Upper lobe of left lung (tissue), 6 donors: ENCODE data around the gene GTF2A2. TPM values are rescaled to one million over a fixed set of nuclear protein-coding genes. Genes with fewer than 3 reads are reported as not detected.
A peak's percentile ranks its signal among the peaks of the same experiment; 100 is the strongest.

Experiments
- ATAC-seq, 2 donors: fragments of 200-7000 bp; cut with Tn5 transposase; one replicate each; pipeline ENCODE4 v1.9.1; 2022; ENCODE audit warnings: mild to moderate bottlenecking in 2 of 2, moderate library complexity in 2 of 2; ENCODE audit not compliant: low FRiP score in 2 of 2
- DNase-seq, 2 donors: peaks; one replicate each; pipeline ENCODE4 v3.0.0-alpha.2; 2019 to 2020
- H3K27ac ChIP-seq, 4 donors: fragments of 200-600 bp; sonication (generic); one replicate each; pipeline ENCODE4 v1.5.1; 2016 to 2019
- H3K27me3 ChIP-seq, 4 donors: fragments of 200-600 bp; sonication (generic); one replicate each; pipeline ENCODE4 v1.5.1; 2017 to 2019
- H3K36me3 ChIP-seq, 4 donors: fragments of 200-600 bp; sonication (generic); one replicate each; pipeline ENCODE4 v1.5.1; 2016 to 2019
- H3K4me1 ChIP-seq, 4 donors: fragments of 200-600 bp; sonication (generic); one replicate each; pipeline ENCODE4 v1.5.1; 2018 to 2019
- H3K4me3 ChIP-seq, 4 donors: fragments of 200-600 bp; sonication (generic); one replicate each; pipeline ENCODE4 v1.5.1; 2017 to 2019; ENCODE audit warnings: mild to moderate bottlenecking in 2 of 4, moderate library complexity in 1 of 4
- H3K9me3 ChIP-seq, 4 donors: fragments of 200-600 bp; sonication (generic); one replicate each; pipeline ENCODE4 v1.5.1; 2018 to 2019
- EP300 ChIP-seq, 4 donors: sonication (generic); formaldehyde crosslinking; IDR thresholded peaks; one replicate each; pipeline ENCODE4 v1.5.1; 2017; ENCODE audit warnings: antibody characterized with exemption in 4 of 4, control low read depth in 2 of 4
- POLR2A ChIP-seq, 4 donors: fragments of 450-650 bp; IDR thresholded peaks; one replicate each; pipeline ENCODE4 v1.5.1; 2016 to 2017; ENCODE audit warnings: antibody characterized with exemption in 4 of 4, mild to moderate bottlenecking in 2 of 4
- POLR2AphosphoS5 ChIP-seq, 2 donors: sonication (generic); formaldehyde crosslinking; IDR thresholded peaks; one replicate each; pipeline ENCODE4 v1.5.1; 2017; ENCODE audit warnings: antibody characterized with exemption in 2 of 2
- WGBS, 2 donors: methylation state at CpG; one replicate each; pipeline ENCODE4 v1.1.5; 2017 to 2018; 5-methylcytosine and 5-hydroxymethylcytosine counted together
- total RNA-seq, 6 donors: library from RNA; depleted of rRNA in 4 of 6; stranded (reverse); fragments of >200 nt in 4 of 6; gene quantifications; one replicate each; pipeline versions ENCODE4 v1.1.0 to v1.2.1, GENCODE V29; 2016 to 2021
- TF ChIP-seq, protein P1 (sequence below), 6 experiments: fragments of 450-650 bp in 4 of 6; fragments of 200-600 bp in 2 of 6; sonication (generic) in 2 of 6; IDR thresholded peaks; one replicate each; pipeline ENCODE4 v1.5.1; 2016 to 2019; ENCODE audit warnings: antibody characterized with exemption in 6 of 6
- donor health status: DM: no; HTN: no; CAD: no; lungs with moderate emphysema.
- donor health status: DM: no; HTN: yes; CAD: no; lungs with severe emphysema.

GTF2A2 gene
- total RNA-seq, 6 donors from 2014 or later, result 5.5 to 80.1 (median 30.2) TPM

DNA sequence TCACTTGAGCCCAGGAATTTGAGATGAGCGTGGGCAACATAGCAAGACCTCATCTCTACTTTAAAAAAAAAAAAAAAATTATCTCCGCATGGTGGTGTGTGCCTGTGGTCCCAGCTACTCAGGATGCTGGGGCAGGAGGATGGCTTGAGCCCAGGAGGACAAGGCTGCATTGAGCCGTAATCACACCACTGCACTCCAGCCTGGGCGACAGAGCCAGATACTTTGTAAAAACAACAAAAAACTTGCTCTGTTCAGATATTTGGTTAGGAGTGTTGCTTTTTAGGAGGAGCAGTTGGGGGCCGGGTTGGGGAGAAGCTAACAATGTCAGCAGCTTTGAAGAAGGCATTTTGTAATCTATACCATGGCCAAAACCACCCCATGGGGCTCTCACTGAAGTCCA, 41.7 kb downstream of the GTF2A2 start:
- no peaks in the 10 kb centered on the region for H3K27me3 ChIP-seq
- no peak overlapping the region for H3K27ac ChIP-seq
- no peak for DNase-seq
- 90 to 92% methylated on average over 5 of the region's 5 CpGs for WGBS, 2 donors
- H3K36me3 ChIP-seq, result no peaks in the 10 kb centered on the region
- H3K9me3 ChIP-seq, result no peaks in the 10 kb centered on the region
- TF ChIP-seq POLR2A (IDR thresholded peaks at IDR 0.05) (no peak), EP300 (IDR thresholded peaks at IDR 0.05) (no peak), POLR2AphosphoS5 (IDR thresholded peaks at IDR 0.05) (no peak)
- TF ChIP-seq, protein P1, sequence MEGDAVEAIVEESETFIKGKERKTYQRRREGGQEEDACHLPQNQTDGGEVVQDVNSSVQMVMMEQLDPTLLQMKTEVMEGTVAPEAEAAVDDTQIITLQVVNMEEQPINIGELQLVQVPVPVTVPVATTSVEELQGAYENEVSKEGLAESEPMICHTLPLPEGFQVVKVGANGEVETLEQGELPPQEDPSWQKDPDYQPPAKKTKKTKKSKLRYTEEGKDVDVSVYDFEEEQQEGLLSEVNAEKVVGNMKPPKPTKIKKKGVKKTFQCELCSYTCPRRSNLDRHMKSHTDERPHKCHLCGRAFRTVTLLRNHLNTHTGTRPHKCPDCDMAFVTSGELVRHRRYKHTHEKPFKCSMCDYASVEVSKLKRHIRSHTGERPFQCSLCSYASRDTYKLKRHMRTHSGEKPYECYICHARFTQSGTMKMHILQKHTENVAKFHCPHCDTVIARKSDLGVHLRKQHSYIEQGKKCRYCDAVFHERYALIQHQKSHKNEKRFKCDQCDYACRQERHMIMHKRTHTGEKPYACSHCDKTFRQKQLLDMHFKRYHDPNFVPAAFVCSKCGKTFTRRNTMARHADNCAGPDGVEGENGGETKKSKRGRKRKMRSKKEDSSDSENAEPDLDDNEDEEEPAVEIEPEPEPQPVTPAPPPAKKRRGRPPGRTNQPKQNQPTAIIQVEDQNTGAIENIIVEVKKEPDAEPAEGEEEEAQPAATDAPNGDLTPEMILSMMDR (IDR thresholded peaks at IDR 0.05), result no peak
- ATAC-seq, result no peak
- peaks cover 0 to 5% (median 0%) of the 10 kb centered on the region in 4 donors for H3K4me1 ChIP-seq
- no peak overlapping the region for H3K4me3 ChIP-seq

DNA sequence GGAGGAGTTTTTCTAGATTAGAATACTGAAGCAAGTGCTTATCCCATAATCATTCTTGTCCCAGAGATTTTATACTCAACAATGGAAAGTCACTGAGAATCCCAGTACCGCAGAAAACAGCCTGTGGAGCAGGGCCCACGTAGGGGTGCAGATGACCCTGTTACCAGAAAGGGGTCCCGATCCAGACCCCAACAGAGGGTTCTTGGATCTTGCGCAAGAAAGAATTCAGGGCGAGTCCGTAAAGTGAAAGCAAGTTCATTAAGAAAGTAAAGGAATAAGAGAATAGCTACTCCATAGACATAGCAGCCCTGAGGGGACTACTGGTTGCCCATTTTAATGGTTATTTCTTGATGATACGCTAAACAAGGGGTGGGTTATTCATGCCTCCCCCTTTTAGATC, 43.2 kb downstream of the GTF2A2 start:
- ATAC-seq (no peak), DNase-seq (no peak)
- H3K9me3 ChIP-seq, result no peaks in the 10 kb centered on the region
- 95% methylated on average over 7 of the region's 7 CpGs for WGBS, 2 donors
- no peak overlapping the region for H3K27ac ChIP-seq
- peaks cover 0 to 5% (median 0%) of the 10 kb centered on the region in 4 donors for H3K4me1 ChIP-seq
- no peak for TF ChIP-seq EP300 (IDR thresholded peaks at IDR 0.05)
- TF ChIP-seq, protein P1 (IDR thresholded peaks at IDR 0.05), result no peak
- no peaks in the 10 kb centered on the region for H3K27me3 ChIP-seq
- H3K4me3 ChIP-seq, result no peak overlapping the region
- no peaks in the 10 kb centered on the region for H3K36me3 ChIP-seq

DNA sequence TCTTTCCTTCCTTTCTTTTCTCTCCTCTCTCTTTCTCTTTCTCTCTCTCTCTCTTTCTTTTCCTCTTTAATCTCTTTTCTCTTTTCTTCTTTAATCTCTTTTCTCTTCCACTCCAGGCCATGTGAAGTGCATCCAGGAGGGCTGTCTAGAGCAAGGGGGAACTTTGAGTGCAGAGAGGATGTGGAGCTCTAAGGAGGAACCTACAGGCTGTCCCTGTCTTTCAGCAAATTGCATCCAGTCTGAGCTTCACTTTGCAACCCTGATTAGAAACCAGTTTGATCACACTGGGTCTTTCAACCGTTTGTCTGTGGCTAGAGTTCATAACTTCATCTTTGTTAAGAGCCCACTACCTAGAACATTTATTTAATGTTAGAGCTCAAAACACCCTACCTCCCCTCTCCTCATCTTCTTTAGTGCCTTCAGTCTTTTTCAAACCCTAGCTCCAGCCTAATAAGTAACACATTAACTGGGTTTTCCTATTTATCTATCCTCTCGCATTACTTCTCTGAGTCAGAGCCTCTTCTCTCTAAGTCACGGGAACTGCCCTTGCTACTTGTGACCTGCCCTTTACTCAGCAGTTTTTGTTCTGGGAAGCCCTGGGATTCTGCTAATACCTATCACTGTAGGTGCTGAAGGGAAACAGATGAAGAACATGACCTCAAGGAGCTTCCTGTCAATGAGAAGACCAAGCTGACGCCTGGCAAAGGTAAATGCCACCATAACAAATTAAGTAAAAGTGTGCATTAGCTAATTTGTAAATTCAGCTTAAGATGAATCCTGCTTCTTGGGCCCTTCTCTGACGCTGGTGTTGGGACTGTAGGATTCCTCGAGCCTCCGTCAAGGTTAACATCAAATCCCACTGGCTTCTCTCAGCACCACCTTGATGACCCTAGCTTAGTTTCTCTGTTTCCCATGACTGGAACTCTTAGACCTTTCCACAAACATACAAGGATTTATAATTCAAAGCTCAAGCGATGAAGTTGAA, 45.7 kb downstream of the GTF2A2 start, which contains the start of gene GCNT3:
Gene GCNT3, plus strand, starts transcription at position 508 of the 985 bp plus-strand sequence. CDS start 6,456 bp downstream, outside the sequence.
- H3K9me3 ChIP-seq, result no peaks in the 10 kb centered on the region
- H3K4me1 ChIP-seq, result peaks cover 0 to 5% (median 0%) of the 10 kb centered on the region in 4 donors
- DNase-seq (peak in 1 of 2 donors; percentile 55), ATAC-seq (no peak)
- no peak for TF ChIP-seq POLR2AphosphoS5 (IDR thresholded peaks at IDR 0.05)
- peak in 1 of 4 donors; percentile 59 for TF ChIP-seq EP300 (IDR thresholded peaks at IDR 0.05)
- no peak for TF ChIP-seq POLR2A (IDR thresholded peaks at IDR 0.05)
- TF ChIP-seq, protein P1 (IDR thresholded peaks at IDR 0.05), result no peak
- no peaks in the 10 kb centered on the region for H3K27me3 ChIP-seq
- no peak within 1 kb of the TSS for H3K27ac ChIP-seq
- no peak within 1 kb of the TSS for H3K4me3 ChIP-seq
- no peaks in the 10 kb centered on the region for H3K36me3 ChIP-seq
- WGBS, 2 donors, result 68 to 72% methylated on average over 8 of the region's 8 CpGs

DNA sequence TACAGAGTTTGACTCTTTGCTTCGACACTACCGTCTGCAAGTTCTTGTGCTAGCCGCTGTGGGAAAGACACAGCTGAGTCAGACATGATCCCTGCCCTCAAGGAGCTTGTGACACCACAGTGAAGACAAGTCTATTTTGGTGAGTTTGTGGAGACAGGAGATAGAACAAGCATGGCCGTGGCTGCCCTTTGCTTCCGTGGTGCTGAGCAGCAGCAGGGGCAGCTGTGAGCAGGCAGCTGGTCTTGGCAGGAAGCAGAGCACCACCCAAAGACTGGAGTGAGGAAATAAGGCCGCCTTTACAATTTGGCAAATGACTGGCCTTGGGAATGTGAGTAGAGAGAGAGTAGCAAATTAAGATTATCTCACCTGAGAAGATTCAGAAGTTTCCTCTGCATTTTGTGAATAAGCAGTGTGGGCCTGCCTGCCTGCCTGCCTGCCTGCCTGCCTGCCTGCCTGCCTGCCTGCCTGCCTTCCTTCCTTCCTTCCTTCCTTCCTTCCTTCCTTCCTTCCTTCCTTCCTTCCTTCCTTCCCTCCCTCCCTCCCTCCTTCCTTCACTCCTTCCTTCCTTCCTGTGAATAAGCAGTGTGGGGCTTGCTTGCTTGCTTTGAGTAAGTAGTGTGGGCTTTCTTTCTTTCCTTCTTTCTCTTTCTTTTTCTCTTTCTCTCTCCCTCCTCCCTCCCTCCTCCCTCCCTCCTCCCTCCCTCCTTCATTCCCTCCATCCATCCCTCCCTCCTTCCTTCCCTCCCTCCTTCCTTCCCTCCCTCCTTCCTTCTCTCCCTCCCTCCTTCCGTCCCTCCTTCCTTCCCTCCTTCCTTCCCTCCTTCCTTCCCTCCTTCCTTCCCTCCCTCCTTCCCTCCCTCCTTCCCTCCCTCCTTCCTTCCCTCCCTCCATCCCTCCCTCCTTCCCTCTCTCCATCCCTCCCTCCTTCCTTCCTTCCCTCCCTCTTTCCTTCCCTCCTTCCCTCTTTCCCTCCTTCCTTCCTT, 47.3 kb downstream of the GTF2A2 start:
- H3K4me1 ChIP-seq, result peaks cover 0 to 5% (median 0%) of the 10 kb centered on the region in 4 donors
- H3K27ac ChIP-seq, result no peak overlapping the region
- H3K36me3 ChIP-seq, result no peaks in the 10 kb centered on the region
- WGBS, 2 donors, result 68 to 88% methylated on average over 6 to 7 of the region's 7 CpGs
- no peaks in the 10 kb centered on the region for H3K9me3 ChIP-seq
- no peak for DNase-seq
- H3K27me3 ChIP-seq, result no peaks in the 10 kb centered on the region
- no peak for TF ChIP-seq EP300 (IDR thresholded peaks at IDR 0.05)
- no peak for TF ChIP-seq POLR2AphosphoS5 (IDR thresholded peaks at IDR 0.05)
- TF ChIP-seq, protein P1 (IDR thresholded peaks at IDR 0.05), result no peak
- no peak for TF ChIP-seq POLR2A (IDR thresholded peaks at IDR 0.05)
- no peak for ATAC-seq
- no peak overlapping the region for H3K4me3 ChIP-seq
